BJ (cell line): Measurements from ENCODE around the gene ZDHHC14. TPM values are rescaled to one million over a fixed set of nuclear protein-coding genes. Genes with fewer than 3 reads are reported as not detected.

ENCODE experiments used
- CTCF ChIA-PET: fragments of 350-600 bp; formaldehyde crosslinking; extraction: SDS; loops from one replicate; lab custom pipeline; 2021; ENCODE audit warnings: antibody characterized with exemption, inconsistent platforms; lab: Yijun Ruan, JAX
- POLR2A ChIA-PET: fragments of 300-600 bp; sonication (Branson Sonifier 250); formaldehyde crosslinking; extraction: SDS; loops from one replicate; lab custom pipeline; 2021; ENCODE audit warnings: antibody characterized with exemption; lab: Charles Lee
- DNase-seq: peaks from one replicate; pipeline ENCODE4 v3.0.0-alpha.2; 2011; ENCODE audit warnings: low read depth
- H3K27me3 ChIP-seq: 2 replicates; pipeline ENCODE4 v1.6.0; 2011; ENCODE audit warnings: low read length; ENCODE audit not compliant: control insufficient read depth, insufficient read depth
- H3K36me3 ChIP-seq: 2 replicates; pipeline ENCODE4 v1.5.1; 2011; ENCODE audit warnings: low read length; ENCODE audit not compliant: control insufficient read depth, insufficient read depth
- H3K4me3 ChIP-seq: 2 replicates; pipeline ENCODE4 v1.5.1; 2011; ENCODE audit warnings: low read depth, mild to moderate bottlenecking, control low read depth, low read length
- polyA plus RNA-seq: library from polyadenylated mRNA; depleted of rRNA; stranded (reverse); fragments of >200 nt; gene quantifications from 2 replicates; pipeline ENCODE4 v1.2.3, GENCODE V29; 2011
- TF ChIP-seq, protein P1 (sequence below): IDR thresholded peaks from 2 replicates; pipeline ENCODE4 v1.5.1; 2011; ENCODE audit warnings: low read depth, mild to moderate bottlenecking, control low read depth, inconsistent platforms, low read length, moderate library complexity; ENCODE audit not compliant: insufficient read depth

Gene ZDHHC14
- polyA plus RNA-seq, 1 experiment: 3.6 TPM

DNA sequence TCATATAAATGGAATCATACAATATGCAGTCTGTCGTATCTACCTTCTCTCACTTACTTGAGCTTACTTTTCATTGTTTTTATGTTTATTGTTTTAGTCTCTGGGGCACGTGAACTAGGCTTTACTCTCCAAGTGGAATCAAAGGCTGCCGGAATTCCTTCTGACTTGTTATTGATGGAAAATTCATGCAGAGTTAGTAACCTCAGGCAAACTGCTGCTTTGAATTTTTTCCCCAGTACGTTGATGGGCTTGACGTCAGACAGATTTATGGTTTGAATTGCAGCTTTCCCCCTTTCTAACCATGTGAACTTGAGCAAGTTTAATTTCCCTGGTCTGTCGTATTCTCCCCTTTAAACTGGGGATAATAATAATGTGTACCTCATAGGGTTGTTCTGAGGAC is 68.6 kb downstream of the ZDHHC14 start:
- no peak for DNase-seq
- H3K27me3 ChIP-seq: no peaks in the 10 kb centered on the region
- TF ChIP-seq, protein P1, sequence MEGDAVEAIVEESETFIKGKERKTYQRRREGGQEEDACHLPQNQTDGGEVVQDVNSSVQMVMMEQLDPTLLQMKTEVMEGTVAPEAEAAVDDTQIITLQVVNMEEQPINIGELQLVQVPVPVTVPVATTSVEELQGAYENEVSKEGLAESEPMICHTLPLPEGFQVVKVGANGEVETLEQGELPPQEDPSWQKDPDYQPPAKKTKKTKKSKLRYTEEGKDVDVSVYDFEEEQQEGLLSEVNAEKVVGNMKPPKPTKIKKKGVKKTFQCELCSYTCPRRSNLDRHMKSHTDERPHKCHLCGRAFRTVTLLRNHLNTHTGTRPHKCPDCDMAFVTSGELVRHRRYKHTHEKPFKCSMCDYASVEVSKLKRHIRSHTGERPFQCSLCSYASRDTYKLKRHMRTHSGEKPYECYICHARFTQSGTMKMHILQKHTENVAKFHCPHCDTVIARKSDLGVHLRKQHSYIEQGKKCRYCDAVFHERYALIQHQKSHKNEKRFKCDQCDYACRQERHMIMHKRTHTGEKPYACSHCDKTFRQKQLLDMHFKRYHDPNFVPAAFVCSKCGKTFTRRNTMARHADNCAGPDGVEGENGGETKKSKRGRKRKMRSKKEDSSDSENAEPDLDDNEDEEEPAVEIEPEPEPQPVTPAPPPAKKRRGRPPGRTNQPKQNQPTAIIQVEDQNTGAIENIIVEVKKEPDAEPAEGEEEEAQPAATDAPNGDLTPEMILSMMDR: no peak
- no peak overlapping the region for H3K4me3 ChIP-seq
- H3K36me3 ChIP-seq: no peaks in the 10 kb centered on the region
- ChIA-PET POLR2A (no interaction called here), CTCF (no interaction called here)

DNA sequence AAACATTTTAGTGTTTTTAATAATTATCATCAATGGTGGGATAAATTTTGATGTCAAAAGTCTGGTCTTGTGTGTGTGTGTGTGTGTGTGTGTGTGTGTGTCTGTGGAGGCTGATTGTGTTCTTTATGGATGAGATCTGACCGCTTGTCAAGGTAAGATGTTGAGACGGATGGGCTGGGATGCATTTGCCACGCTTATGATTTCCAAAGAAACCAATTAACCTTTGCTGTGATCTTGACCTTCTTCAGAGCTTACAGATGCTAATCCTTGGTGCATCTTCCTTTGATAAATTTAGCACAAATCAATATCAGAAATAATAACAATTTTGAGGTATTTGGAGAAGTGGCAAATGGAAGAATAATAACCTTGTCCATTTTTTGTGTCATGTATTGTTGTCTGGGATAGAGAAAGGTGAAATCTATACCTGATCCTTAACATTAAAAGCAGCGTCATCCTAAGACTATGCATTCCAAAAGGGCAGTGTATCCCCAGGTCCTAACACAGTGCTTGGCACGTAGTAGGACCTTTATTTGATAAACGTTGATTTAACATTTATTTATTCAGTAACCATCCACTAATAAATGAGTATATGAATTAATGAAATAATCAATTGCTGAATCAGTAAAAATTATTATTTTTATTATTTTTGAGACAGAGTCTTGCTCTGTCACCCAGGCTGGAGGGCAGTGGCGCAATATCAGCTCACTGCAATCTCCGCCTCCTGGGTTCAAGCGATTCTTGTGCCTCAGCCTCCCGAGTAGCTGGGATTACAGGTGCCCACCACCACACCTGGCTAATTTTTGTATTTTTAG is 70.1 kb downstream of the ZDHHC14 start:
- Histone ChIP-seq H3K27me3 (no peaks in the 10 kb centered on the region), H3K36me3 (no peaks in the 10 kb centered on the region), H3K4me3 (no peak overlapping the region)
- TF ChIP-seq, protein P1: no peak
- ChIA-PET POLR2A (no interaction called here), CTCF (no interaction called here)
- DNase-seq: no peak

DNA sequence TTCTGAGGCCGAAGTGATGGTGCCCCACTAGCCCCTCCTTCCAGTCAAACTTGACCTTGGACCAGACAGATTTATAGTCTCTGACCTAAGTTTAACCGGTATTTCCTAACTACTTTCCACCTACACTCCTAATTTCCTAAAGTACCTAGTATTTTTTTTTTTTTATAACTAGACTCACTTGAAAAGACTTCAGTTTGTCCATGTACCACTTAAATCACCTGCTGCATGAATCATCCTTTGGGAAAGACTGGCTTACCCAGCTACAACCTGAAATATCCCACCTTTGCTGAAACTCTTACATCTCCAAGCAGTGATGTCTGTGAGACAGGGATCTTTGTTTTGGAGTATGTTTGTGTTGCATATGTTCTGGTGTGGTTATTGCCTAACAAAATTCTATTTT is 71.1 kb downstream of the ZDHHC14 start:
- ChIA-PET POLR2A (no interaction called here), CTCF (no interaction called here)
- TF ChIP-seq, protein P1: no peak
- H3K36me3 ChIP-seq: no peaks in the 10 kb centered on the region
- no peaks in the 10 kb centered on the region for H3K27me3 ChIP-seq
- no peak overlapping the region for H3K4me3 ChIP-seq
- no peak for DNase-seq

DNA sequence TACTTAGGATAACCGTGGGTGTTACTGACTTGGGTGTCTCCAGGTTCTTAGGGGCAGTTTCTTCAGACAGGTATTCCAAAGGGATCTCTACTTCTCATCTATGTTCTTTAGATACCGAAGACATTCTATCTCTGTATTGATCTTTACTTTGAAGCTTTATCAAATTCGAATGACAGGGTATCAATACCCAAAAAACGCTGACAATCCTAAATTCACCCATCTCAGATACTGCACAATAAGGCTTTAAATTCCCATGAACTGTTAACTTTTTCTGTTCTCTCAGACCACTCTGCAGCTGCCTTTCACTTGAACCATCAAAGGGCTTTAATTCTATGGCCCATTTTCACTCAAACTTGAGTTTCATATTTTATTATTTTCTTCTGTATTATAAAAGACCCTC is 72.1 kb downstream of the ZDHHC14 start:
- TF ChIP-seq, protein P1: no peak
- ChIA-PET CTCF (no interaction called here), POLR2A (interaction anchor here (0.5 kb wide), 1 partner anchor 915 kb away, joined by 5 read pairs; no protein-coding TSS in a partner anchor)
- H3K4me3 ChIP-seq: no peak overlapping the region
- H3K27me3 ChIP-seq: no peaks in the 10 kb centered on the region
- H3K36me3 ChIP-seq: no peaks in the 10 kb centered on the region
- DNase-seq: no peak

DNA sequence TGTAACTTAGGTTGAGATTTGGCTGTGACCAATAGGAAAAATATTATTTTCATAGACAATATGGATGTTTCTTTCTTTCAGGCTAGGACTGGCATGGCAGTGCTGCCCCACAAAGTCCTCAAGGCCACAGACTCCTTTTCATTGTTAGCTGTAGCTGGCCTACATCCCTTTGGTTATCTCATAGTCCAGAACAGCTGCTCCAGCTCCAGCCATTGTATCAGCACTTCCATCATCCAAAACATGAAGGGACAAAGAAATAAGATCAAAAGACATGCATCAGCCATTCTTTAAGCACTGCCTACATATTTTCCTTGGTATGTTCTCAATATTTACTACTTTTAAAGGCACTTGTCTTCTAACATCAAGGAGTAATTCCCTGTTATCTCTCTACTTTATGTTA is 73.0 kb downstream of the ZDHHC14 start:
- ChIA-PET POLR2A (interaction anchor here (0.6 kb wide), 1 partner anchor 15 kb away, joined by 5 read pairs; no protein-coding TSS in a partner anchor), CTCF (no interaction called here)
- TF ChIP-seq, protein P1: no peak
- no peak overlapping the region for H3K4me3 ChIP-seq
- no peaks in the 10 kb centered on the region for H3K36me3 ChIP-seq
- H3K27me3 ChIP-seq: no peaks in the 10 kb centered on the region
- DNase-seq: no peak
